ENCODE results near the gene CPA3. TPM values are rescaled to one million over a fixed set of nuclear protein-coding genes. Genes with fewer than 3 reads are reported as not detected.

CPA3 gene
- total RNA-seq, 1 donor from 2014 or later: not detected

DNA sequence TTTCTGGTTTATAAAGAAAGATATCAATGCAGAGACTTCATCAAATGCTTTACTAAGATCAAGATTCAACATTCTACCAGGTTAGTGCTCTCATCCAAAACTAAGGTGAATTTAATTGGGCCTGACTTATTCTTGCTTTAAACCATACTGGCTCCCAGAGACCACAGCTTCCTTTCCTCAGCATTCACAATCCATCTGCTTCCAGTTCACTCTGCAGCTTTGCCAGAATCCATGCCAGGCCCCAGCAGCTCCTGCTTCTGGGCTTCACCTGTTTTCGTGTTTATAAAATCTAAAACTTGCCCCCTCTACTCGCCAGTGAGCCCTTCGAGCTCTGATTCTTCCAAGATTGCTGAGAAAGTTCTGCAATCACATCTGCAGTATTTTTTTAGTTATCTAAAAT lies 35.2 kb upstream of the CPA3 start:
- no peaks in the 10 kb centered on the region for H3K4me1 Mint-ChIP-seq (ENCODE audit: low read depth)

GRCh38 chr3:148833223-148833622 lies 31.9 kb upstream of the CPA3 start:
- no peak for TF ChIP-seq CTCF (IDR thresholded peaks at IDR 0.05)
- Mint-ChIP-seq H3K27me3 (ENCODE audit: low read depth) (no peaks in the 10 kb centered on the region), H3K36me3 (ENCODE audit: low read depth) (no peaks in the 10 kb centered on the region), H3K9me3 (ENCODE audit: low read depth) (no peaks in the 10 kb centered on the region), H3K4me1 (ENCODE audit: low read depth) (no peaks in the 10 kb centered on the region), H3K27ac (ENCODE audit: unreplicated experiment) (no peak overlapping the region), H3K4me3 (ENCODE audit: unreplicated experiment) (no peak overlapping the region)
- no peak for DNase-seq (ENCODE audit: low spot score)

More for the DNA sequence above, 35.2 kb upstream of the CPA3 start:
- no peak for DNase-seq (ENCODE audit: low spot score)
- H3K4me3 Mint-ChIP-seq (ENCODE audit: unreplicated experiment): no peak overlapping the region
- no peak for TF ChIP-seq CTCF (IDR thresholded peaks at IDR 0.05)
- no peaks in the 10 kb centered on the region for H3K27me3 Mint-ChIP-seq (ENCODE audit: low read depth)
- H3K36me3 Mint-ChIP-seq (ENCODE audit: low read depth): no peaks in the 10 kb centered on the region
- H3K27ac Mint-ChIP-seq (ENCODE audit: unreplicated experiment): no peak overlapping the region
- no peaks in the 10 kb centered on the region for H3K9me3 Mint-ChIP-seq (ENCODE audit: low read depth)

- Mint-ChIP-seq H3K4me3 (ENCODE audit: unreplicated experiment) (no peak overlapping the region), H3K27ac (ENCODE audit: unreplicated experiment) (no peak overlapping the region), H3K27me3 (ENCODE audit: low read depth) (no peaks in the 10 kb centered on the region), H3K4me1 (ENCODE audit: low read depth) (no peaks in the 10 kb centered on the region), H3K9me3 (ENCODE audit: low read depth) (peaks cover 3% of the 10 kb centered on the region), H3K36me3 (ENCODE audit: low read depth) (no peaks in the 10 kb centered on the region)
- DNase-seq (ENCODE audit: low spot score): no peak
- no peak for TF ChIP-seq CTCF (IDR thresholded peaks at IDR 0.05)
Observed at GRCh38 chr3:148839805-148840204, 25.3 kb upstream of the CPA3 start.

- H3K9me3 Mint-ChIP-seq (ENCODE audit: low read depth): peaks cover 3% of the 10 kb centered on the region
- TF ChIP-seq CTCF (IDR thresholded peaks at IDR 0.05): no peak
- H3K27ac Mint-ChIP-seq (ENCODE audit: unreplicated experiment): no peak overlapping the region
- no peak overlapping the region for H3K4me3 Mint-ChIP-seq (ENCODE audit: unreplicated experiment)
- no peaks in the 10 kb centered on the region for H3K27me3 Mint-ChIP-seq (ENCODE audit: low read depth)
- H3K4me1 Mint-ChIP-seq (ENCODE audit: low read depth): no peaks in the 10 kb centered on the region
- no peaks in the 10 kb centered on the region for H3K36me3 Mint-ChIP-seq (ENCODE audit: low read depth)
- no peak for DNase-seq (ENCODE audit: low spot score)
Observed at GRCh38 chr3:148840451-148840850, 24.6 kb upstream of the CPA3 start.

DNA sequence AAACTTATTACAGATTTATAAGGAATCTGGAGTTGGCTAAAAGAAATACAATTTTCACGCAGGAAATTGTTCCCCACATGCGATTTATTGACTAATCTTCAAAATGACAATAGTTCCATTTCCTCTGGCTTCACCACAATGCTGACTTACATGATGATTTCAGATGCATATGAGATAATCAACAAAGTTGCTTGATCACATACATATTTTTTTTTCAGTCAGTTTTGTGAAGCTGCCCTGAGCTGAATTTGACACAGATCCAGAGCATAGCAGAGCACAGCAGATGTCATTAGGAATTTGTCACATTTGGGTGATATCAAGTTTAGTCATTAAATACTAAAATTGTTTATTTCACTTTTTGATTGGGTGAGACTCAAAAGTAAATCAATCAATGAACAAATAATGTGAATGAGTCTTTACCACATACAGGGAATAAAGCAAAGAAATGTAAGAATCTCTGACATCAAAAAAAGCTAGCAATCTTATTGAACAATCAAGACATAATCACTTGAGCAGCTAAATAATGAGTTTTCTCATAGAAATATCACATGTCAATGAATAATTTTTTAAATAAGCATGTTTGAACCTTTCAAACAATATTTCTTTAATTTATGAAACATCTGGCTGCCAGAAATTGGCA lies 19.2 kb upstream of the CPA3 start:
- DNase-seq (ENCODE audit: low spot score): no peak
- Mint-ChIP-seq H3K27ac (ENCODE audit: unreplicated experiment) (no peak overlapping the region), H3K4me1 (ENCODE audit: low read depth) (no peaks in the 10 kb centered on the region), H3K27me3 (ENCODE audit: low read depth) (no peaks in the 10 kb centered on the region), H3K9me3 (ENCODE audit: low read depth) (no peaks in the 10 kb centered on the region), H3K4me3 (ENCODE audit: unreplicated experiment) (no peak overlapping the region), H3K36me3 (ENCODE audit: low read depth) (no peaks in the 10 kb centered on the region)
- no peak for TF ChIP-seq CTCF (IDR thresholded peaks at IDR 0.05)

Measured in chondrocyte (in vitro differentiated cells).